Transverse colon (tissue), 4 donors: ENCODE results near the gene IBA57.

Experiments used
- CTCF ChIP-seq, 5 experiments: fragments of 200-600 bp in 3 of 5; fragments of 450-650 bp in 2 of 5; sonication (generic) in 3 of 5; IDR thresholded peaks; 1 replicate in 2 of 5; 2 replicates in 3 of 5; pipeline ENCODE4 v1.5.1; 2016 to 2017; ENCODE audit warnings: antibody characterized with exemption in 5 of 5, inconsistent platforms in 3 of 5, mild to moderate bottlenecking in 2 of 5, moderate library complexity in 1 of 5
- POLR2A ChIP-seq: fragments of 450-650 bp; IDR thresholded peaks from one replicate; pipeline ENCODE4 v1.6.1; 2016; ENCODE audit warnings: antibody characterized with exemption, mild to moderate bottlenecking, moderate library complexity
- POLR2AphosphoS5 ChIP-seq, 3 donors: sonication (generic); formaldehyde crosslinking; IDR thresholded peaks; one replicate each; pipeline ENCODE4 v1.6.1; 2016; ENCODE audit warnings: antibody characterized with exemption in 3 of 3

- TF ChIP-seq POLR2A (no peak), CTCF (IDR thresholded peaks at IDR 0.05) (no peak), POLR2AphosphoS5 (IDR thresholded peaks at IDR 0.05) (no peak)
Measured at GRCh38 chr1:228180959-228181644, 15.5 kb downstream of the IBA57 start.
